ENCODE measurements around the gene ARFIP1.
A peak's percentile ranks its signal among the peaks of the same experiment; 100 is the strongest.
"Not testable (repeated sequence)": the region's sequence is repeated elsewhere in the genome, so short reads cannot be mapped to it uniquely, and the experiment has no call there.

The ARFIP1 gene, protein sequence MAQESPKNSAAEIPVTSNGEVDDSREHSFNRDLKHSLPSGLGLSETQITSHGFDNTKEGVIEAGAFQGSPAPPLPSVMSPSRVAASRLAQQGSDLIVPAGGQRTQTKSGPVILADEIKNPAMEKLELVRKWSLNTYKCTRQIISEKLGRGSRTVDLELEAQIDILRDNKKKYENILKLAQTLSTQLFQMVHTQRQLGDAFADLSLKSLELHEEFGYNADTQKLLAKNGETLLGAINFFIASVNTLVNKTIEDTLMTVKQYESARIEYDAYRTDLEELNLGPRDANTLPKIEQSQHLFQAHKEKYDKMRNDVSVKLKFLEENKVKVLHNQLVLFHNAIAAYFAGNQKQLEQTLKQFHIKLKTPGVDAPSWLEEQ

DNA sequence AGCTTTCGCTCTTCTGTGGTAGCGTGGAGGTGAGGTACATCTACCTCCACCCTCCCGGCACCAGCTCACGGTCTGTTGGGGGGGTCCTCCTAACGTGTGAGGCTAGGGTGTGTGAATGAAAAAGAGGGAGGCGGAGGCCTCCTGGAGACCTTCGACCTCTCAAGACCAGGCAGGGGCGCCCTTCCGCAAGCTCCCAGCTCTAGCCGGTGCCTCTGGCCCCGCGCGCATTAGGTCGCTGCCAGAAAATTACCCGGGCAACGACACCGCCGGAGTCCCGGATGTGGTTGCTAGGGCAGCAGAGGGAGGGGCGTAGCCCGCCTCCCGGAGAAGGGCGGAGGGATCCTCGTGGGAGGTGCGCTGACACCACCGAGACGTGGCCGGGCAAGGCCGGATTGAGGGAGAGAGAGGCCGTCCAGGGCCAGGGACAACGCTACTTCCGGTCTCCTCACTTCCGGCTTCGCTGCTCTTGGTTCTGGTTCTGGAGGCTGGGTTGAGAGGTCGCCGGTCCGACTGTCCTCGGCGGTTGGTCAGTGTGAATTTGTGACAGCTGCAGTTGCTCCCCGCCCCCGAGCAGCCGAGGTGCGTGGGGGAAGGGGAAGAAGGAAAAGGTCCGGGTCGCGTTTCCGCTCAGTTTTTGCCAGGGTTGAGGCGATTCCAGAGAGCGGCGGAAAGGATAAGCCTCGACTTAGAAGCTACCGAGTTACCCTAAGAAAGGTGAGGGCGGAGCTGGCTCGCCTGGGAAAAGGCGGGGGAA is at the start of gene ARFIP1, which contains the start of gene TIGD4:
TSS of gene ARFIP1 (plus strand) at position 442 of the 754 bp plus-strand sequence. CDS start 49,680 bp downstream, outside the sequence.
TSS of gene TIGD4 (minus strand) at position 218 of the 754 bp plus-strand sequence. CDS start 8,726 bp downstream, outside the sequence.
- peak; percentile 98 to 100 (median 99) for DNase-seq
- intact Hi-C loops (cut with DNase I) = loop anchor here (5.0 kb wide), 2 partner anchors 242 to 303 kb away; partner anchors contain the start of gene FBXW7

- DNase-seq = no peak
- intact Hi-C loops (cut with DNase I) = loop anchor here (10.0 kb wide), 1 partner anchor 87 kb away; no protein-coding TSS in a partner anchor
Measured at GRCh38 chr4:152731997-152732396, 47.8 kb upstream of the ARFIP1 start.

- DNase-seq = no peak
- intact Hi-C loops (cut with DNase I) = loop anchor here (2.0 to 10.0 kb wide), 2 partner anchors 89 to 233 kb away; no protein-coding TSS in a partner anchor
Measured at GRCh38 chr4:152734015-152734698, 45.6 kb upstream of the ARFIP1 start.

DNA sequence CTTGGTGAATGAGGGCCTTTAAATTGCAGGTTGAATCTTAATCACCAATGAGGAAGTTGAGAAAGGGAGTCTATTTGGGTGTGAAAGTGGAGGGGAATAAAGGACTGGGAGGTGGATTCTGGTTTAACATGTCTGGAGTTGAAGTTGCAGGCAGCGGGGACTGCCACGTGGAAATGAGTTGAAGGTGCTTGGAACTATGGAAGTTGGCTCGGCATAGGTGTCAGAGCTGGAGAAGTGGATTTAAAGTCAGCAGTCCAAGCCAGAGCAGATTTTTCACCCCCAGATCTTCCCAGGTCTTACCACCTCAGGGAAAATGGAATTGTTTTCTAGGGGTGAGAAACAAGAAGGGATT is 45.1 kb upstream of the ARFIP1 start:
- intact Hi-C loops (cut with DNase I) = loop anchor here (2.0 to 10.0 kb wide), 2 partner anchors 90 to 234 kb away; no protein-coding TSS in a partner anchor
- DNase-seq = no peak

GRCh38 chr4:152735396-152735859 is 44.3 kb upstream of the ARFIP1 start:
- intact Hi-C loops (cut with DNase I) = loop anchor here (2.0 to 10.0 kb wide), 2 partner anchors 91 to 235 kb away; no protein-coding TSS in a partner anchor
- no peak for DNase-seq

DNA sequence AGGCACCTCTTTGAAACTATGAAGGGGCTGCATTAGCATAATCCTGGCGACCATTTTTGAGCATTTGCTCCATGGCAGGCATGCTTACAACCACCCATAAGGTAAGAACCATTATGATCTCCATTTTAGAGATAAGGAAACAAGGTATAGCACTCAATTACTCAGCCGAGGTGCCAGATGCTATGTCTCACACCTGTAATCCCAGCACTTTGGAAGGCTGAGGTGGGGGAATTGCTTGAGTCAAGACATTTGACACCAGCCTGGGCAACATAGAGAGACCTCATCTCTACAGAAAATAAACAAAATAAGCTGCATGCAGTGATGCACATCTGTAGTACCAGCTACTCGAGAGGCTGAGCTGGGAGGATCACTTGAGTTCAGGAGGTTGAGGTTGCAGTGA is 43.8 kb upstream of the ARFIP1 start:
- DNase-seq = no peak
- intact Hi-C loops (cut with DNase I) = loop anchor here (2.0 to 10.0 kb wide), 2 partner anchors 91 to 235 kb away; no protein-coding TSS in a partner anchor

DNA sequence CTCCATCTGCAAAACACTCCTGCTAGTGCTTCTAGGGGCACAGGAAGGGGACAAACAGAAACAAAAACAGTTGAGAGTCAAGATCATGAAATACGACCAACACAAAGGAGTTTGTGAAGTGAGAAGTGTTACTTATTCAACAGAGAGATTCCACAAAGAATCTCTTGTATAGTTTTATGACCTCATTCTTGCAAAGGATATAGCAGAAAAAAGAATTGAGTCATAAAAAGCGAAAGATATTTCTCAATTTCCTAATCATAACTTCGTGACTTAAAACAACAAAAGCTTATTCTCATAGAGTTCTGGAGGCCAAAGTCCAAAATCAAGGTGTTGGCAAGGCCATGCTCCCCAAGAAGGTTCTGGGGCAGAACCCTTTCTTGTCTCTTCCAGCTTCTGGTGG is 40.9 kb upstream of the ARFIP1 start:
- no peak for DNase-seq
- intact Hi-C loops (cut with DNase I) = loop anchor here (10.0 kb wide), 1 partner anchor 94 kb away; no protein-coding TSS in a partner anchor

DNA sequence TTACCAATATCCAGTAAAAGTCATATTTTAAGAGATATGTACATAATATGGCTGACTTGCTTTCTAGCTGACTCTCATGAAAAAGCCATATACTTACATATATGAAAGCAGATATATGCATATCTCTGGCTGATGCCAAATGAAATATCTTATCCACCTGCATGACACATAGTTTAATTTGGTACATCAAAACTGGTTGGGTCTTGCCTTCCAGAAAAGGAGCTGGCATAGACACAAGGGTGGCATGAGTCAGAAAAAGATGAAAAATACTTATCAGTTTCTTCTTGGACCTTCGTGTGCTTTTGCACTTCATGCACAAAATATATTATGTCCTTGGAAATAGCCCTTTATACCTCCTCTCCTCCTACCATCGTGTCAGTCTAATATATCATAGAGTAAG is 32.3 kb upstream of the ARFIP1 start:
- intact Hi-C loops (cut with DNase I) = no loop called here
- DNase-seq = no peak

- intact Hi-C loops (cut with DNase I) = no loop called here
- no peak for DNase-seq
Measured at GRCh38 chr4:152748619-152749018, 31.1 kb upstream of the ARFIP1 start.

DNA sequence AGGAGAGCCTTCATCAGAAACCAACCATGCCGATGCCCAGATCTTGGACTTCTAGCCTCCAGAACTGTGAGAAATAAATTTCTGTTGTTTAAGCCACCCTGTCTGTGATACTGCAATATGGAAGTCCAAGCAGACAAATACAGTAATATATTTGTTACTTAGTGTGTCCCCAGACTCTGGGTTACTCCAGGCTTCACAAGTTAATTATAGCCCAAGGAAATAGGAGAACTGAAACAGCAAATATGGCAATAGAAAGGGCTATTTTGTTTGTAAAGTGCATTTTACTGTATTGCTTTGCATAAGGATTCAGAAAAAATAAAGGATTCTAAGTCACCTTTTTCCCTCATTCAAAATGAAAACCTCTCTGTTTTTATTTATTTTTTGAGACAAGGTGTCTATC is 16.0 kb upstream of the ARFIP1 start:
- no peak for DNase-seq
- intact Hi-C loops (cut with DNase I) = no loop called here

DNA sequence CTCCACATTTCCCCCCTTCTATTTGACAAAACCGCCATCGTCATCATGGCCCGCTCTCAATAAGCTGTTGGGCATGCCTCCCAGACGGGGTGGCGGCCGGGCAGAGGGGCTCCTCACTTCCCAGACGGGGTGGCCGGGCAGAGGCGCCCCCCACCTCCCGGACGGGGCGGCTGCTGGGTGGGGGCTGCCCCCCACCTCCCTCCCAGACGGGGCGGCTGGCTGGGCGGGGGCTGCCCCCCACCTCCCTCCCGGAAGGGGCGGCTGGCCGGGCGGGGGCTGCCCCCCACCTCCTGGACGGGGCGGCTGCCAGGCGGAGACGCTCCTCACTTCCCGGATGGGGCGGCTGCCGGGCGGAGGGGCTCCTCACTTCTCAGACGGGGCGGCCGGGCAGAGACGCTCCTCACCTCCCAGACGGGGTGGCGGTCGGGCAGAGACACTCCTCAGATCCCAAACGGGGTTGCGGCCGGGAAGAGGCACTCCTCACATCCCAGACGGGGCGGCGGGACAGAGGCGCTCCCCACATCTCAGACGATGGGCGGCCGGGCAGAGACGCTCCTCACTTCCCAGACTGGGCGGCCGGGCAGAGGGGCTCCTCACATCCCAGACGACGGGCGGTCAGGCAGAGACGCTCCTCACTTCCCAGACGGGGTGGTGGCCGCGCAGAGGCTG is 14.6 kb upstream of the ARFIP1 start:
- intact Hi-C loops (cut with DNase I) = not testable (repeated sequence)
- DNase-seq = peak in 1 of 10 donors; percentile 72

DNA sequence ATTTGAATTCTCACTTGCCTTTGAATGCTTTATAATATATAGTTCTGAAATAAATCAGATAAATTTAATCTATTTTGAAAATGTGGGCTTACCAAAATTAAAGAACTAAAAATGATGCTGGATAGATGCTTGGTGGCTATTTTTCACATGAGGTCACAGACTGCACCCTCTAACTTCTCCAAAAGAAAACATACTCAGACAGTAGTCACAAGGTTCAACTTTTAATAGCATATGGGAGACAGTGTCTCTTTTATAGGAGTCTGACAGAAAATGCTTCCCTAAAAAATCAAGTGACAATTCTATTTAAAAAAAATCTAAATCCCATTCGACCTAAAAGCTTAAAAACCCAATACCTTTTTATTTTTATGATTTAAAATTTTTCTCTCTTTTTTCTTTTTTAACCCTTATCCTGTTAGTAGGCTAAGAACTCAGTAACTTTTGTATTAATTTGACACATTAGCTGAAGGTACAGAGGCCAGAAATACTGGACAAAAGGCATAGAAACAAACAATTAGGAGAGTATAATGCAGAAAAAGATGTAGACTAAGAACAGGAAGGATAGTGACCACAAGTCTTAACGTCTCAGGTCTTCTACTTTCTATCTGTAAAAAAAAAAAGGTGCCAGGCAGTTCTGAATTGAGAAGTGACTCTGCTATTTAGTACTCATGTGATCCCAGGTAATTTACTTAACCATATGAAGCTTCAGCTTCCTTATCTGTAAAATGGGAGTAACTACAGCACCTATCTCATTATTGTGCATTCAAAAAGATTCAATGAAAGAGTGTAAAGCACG is 7.8 kb upstream of the ARFIP1 start:
- intact Hi-C loops (cut with DNase I) = no loop called here
- no peak for DNase-seq

GRCh38 chr4:152773339-152773738 is 6.4 kb upstream of the ARFIP1 start:
- intact Hi-C loops (cut with DNase I) = no loop called here
- DNase-seq = no peak

DNA sequence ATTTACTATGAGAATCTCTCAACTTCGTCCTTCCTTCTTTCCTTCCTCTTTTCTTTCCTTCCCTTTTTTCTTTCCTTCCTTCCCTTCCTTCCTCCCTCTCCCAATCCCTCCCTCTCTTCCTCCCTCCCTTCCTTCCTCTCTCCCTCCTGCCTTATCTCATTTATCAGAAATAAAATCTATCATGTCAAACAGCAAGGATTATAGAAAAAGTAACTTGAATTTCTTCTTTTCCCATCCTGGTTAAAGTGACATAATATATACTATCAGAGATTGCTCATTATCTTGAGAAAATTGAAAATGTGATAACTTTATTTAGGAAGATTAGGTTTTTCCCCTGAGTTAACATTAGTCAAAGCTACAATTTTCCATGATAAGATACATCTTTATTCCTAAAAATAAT is 5.8 kb upstream of the ARFIP1 start:
- intact Hi-C loops (cut with DNase I) = no loop called here

DNA sequence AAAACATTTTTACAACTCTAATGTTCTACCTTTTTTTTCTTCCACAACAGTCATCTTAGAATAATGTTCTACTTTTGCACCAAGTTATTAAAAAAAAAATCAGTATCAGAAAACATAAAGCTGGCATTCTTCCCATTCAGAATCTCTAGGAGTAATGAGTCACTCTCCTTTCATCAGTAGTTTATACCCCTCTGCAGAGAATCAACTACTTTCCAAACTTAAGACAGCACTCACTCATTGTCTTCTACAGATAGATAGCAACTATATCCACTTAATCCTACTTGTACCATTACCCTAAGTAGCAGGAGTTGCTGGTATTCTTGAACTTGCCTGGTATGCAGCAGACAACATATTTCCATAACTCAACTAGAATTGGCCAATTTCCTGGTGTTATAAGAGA is 3.4 kb upstream of the ARFIP1 start:
- intact Hi-C loops (cut with DNase I) = loop anchor here (5.0 kb wide), 2 partner anchors 239 to 306 kb away; partner anchors contain the start of gene FBXW7
- no peak for DNase-seq

More for the DNA sequence above, 5.8 kb upstream of the ARFIP1 start:
- DNase-seq = no peak

DNA sequence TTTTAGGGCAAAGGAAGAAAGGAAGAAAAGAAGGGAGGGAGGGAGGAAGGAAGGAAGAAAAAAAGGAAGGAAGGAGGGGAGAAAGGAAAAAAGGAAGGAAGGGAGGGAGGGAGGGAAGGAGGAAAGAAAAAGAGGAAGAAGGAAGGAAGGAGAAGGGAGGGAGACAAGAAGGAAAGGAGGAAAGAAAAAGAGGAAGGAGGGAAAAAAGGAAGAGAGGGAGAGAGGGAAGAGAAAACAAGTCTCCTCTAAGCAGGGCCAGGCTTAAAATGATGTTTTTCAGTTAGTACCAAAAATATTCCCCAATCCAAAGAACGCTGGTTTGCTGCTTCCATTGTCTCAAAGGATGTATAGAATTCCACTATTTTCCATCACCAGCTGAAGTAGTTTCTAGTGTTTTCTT is 2.3 kb upstream of the ARFIP1 start:
- no peak for DNase-seq
- intact Hi-C loops (cut with DNase I) = loop anchor here (5.0 kb wide), 2 partner anchors 240 to 305 kb away; partner anchors contain the start of gene FBXW7

DNA sequence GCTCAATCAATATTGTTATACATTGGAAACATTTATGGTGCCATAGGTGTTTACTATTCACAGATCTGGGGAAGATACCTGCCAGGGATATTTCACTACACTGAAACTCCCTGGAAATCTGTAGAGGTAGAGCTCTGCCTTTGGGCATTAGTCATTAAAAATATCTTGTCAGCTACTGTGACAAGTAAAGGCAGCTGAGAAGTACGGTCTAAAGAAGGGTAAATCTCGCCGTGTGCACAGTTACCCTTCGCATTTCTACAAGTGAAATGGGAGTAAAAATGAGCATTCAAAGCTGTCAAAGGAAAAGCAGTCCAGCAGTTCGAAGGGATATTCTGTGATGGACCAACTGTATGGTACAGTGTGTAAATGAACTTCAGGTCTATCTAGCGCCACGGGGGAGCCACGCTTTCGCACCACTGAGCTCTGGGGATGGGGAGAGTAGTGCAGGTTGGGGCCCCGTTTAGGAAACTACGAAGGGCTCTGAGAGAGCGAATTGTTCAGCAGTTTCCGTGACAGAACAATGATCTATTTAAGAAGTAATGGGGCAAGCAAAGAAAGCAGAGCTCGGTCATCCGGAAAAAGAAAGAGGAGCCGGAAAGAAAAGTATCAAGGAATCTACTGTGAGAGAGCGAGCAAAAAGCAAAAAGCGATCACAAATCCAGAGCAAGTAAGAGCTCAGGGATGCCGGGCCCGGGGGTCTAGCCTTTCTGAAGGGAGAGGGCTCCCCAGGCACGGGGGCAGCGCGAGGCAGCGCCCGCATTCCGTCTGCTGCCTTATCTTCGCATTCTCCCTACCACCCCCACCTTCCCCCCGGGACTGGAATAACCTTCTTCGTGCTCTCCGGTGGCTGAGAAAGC is 870 bp upstream of the ARFIP1 start:
- intact Hi-C loops (cut with DNase I) = loop anchor here (5.0 kb wide), 2 partner anchors 242 to 303 kb away; partner anchors contain the start of gene FBXW7
- DNase-seq = peak in 9 of 10 donors; percentile 20 to 83 (median 33)

- intact Hi-C loops (cut with DNase I) = no loop called here
- peak in 2 of 10 donors; percentile 71 to 73 for DNase-seq
Measured at GRCh38 chr4:152780267-152780778, 569 bp downstream of the ARFIP1 start.

Data from posterior cingulate gyrus (tissue), 11 donors.